HepG2 (cell line): ENCODE data around the gene CA4. TPM values are rescaled to one million over a fixed set of nuclear protein-coding genes. Genes with fewer than 3 reads are reported as not detected.

Experiments
- ATAC-seq: fragments of 200-7000 bp; cut with Tn5 transposase; 3 replicates; pipeline ENCODE4 v1.9.1; 2020; ENCODE audit warnings: mild to moderate bottlenecking, moderate library complexity
- BruUV-seq: library from RNA; stranded (reverse); fragments of 400-500 nt; replicated peaks from 2 replicates; lab custom pipeline; 2021; lab: Mats Ljungman, UMichigan
- CTCF ChIA-PET: fragments of 300-600 bp; formaldehyde crosslinking; extraction: SDS; loops from one replicate; lab custom pipeline; 2021; ENCODE audit warnings: low total read pairs, inconsistent platforms, low intra/inter-chr PET ratio; lab: Yijun Ruan, JAX
- POLR2A ChIA-PET: fragments of 350-600 bp; sonication (Branson Sonifier 250); formaldehyde crosslinking; loops from one replicate; lab custom pipeline; 2020; ENCODE audit warnings: antibody characterized with exemption, inconsistent platforms; lab: Yijun Ruan, JAX
- DNase-seq: peaks from one replicate; pipeline ENCODE4 v3.0.0-alpha.2; 2015; ENCODE audit warnings: low spot score
- FAIRE-seq: peaks from 3 replicates; lab custom pipeline; 2011; peaks lifted over from hg19 to GRCh38; lab: Jason Lieb, UNC
- H2AFZ ChIP-seq: one replicate; pipeline ENCODE4 v1.6.1; 2011; ENCODE audit warnings: low read length, inconsistent platforms
- H3K27ac ChIP-seq: fragments of 300-600 bp; 3 replicates; pipeline ENCODE4 v1.8.0; 2011; ENCODE audit warnings: mixed run types, mild to moderate bottlenecking, mixed read lengths, low read length, inconsistent platforms; ENCODE audit not compliant: insufficient read depth; ENCODE audit errors: extremely low read length
- H3K27me3 ChIP-seq, 2 experiments: fragments of 200-600 bp in 1 of 2; 2 replicates in 1 of 2; 3 replicates in 1 of 2; pipeline versions ENCODE4 v1.6.0 to v1.8.0; 2011; ENCODE audit warnings: low read length in 2 of 2, mild to moderate bottlenecking in 2 of 2, moderate library complexity in 2 of 2, inconsistent platforms in 1 of 2; ENCODE audit not compliant: insufficient read depth in 2 of 2, control insufficient read depth in 1 of 2
- H3K36me3 ChIP-seq, 2 experiments: fragments of 200-600 bp in 1 of 2; replicated peaks in 1 of 2; 2 replicates in 1 of 2; 3 replicates in 1 of 2; pipeline versions ENCODE4 v1.5.1 to v1.8.0; 2011; ENCODE audit warnings: low read length in 2 of 2, inconsistent platforms in 1 of 2; ENCODE audit not compliant: insufficient read depth in 2 of 2, control insufficient read depth in 1 of 2
- H3K4me1 ChIP-seq: 2 replicates; pipeline ENCODE4 v1.5.1; 2012; ENCODE audit warnings: low read length, inconsistent platforms; ENCODE audit not compliant: insufficient read depth
- H3K4me2 ChIP-seq: 2 replicates; pipeline ENCODE4 v1.6.0; 2011; ENCODE audit warnings: low read depth, low read length, inconsistent platforms
- H3K4me3 ChIP-seq, 3 experiments: fragments of 200-600 bp in 1 of 3; sonication (generic), shearing (Covaris generic) in 1 of 3; replicated peaks in 1 of 3; 2 replicates each; pipeline ENCODE4 v1.5.1; 2011 to 2016; ENCODE audit warnings: low read length in 3 of 3, inconsistent platforms in 2 of 3, low read depth in 2 of 3, mild to moderate bottlenecking in 2 of 3, control low read depth in 1 of 3, mixed read lengths in 1 of 3; ENCODE audit not compliant: insufficient read depth in 1 of 3
- H3K79me2 ChIP-seq: one replicate; pipeline ENCODE4 v1.6.1; 2011; ENCODE audit warnings: low read length, inconsistent platforms; ENCODE audit not compliant: insufficient read depth
- H3K9ac ChIP-seq: 2 replicates; pipeline ENCODE4 v1.6.0; 2011; ENCODE audit warnings: mild to moderate bottlenecking, low read depth, low read length, inconsistent platforms; ENCODE audit not compliant: insufficient read depth
- H3K9me3 ChIP-seq: 2 replicates; pipeline ENCODE4 v1.5.1; 2012; ENCODE audit warnings: mild to moderate bottlenecking, low read length
- H4K20me1 ChIP-seq: 2 replicates; pipeline ENCODE4 v1.6.0; 2011; ENCODE audit warnings: inconsistent platforms, mild to moderate bottlenecking, low read length, moderate library complexity; ENCODE audit not compliant: insufficient read depth
- ATAD3A ChIP-seq: sonication (generic); formaldehyde crosslinking; IDR thresholded peaks from 2 replicates; pipeline ENCODE4 v1.4.0; 2020; ENCODE audit warnings: missing genetic modification reagents
- FOXJ3 ChIP-seq: sonication (generic); formaldehyde crosslinking; IDR thresholded peaks from 2 replicates; pipeline ENCODE4 v1.4.0; 2020; ENCODE audit warnings: missing genetic modification reagents, mild to moderate bottlenecking, borderline replicate concordance
- FOXO1 ChIP-seq: sonication (generic); formaldehyde crosslinking; IDR thresholded peaks from 2 replicates; pipeline ENCODE4 v1.4.0; 2020; ENCODE audit warnings: missing genetic modification reagents
- HHEX ChIP-seq: IDR thresholded peaks from 2 replicates; pipeline ENCODE4 v1.6.1; 2016; ENCODE audit warnings: control low read depth
- ZFP62 ChIP-seq: sonication (generic); formaldehyde crosslinking; IDR thresholded peaks from 2 replicates; pipeline ENCODE4 v1.4.0; 2020; ENCODE audit warnings: missing genetic modification reagents
- ZNF605 ChIP-seq: sonication (generic); formaldehyde crosslinking; IDR thresholded peaks from 2 replicates; pipeline ENCODE4 v1.8.0; 2022; ENCODE audit warnings: mild to moderate bottlenecking, missing genetic modification reagents
- ZNF768 ChIP-seq: sonication (generic); formaldehyde crosslinking; IDR thresholded peaks from 2 replicates; pipeline ENCODE4 v1.4.0; 2020; ENCODE audit warnings: missing genetic modification reagents
- WGBS: methylation state at CpG from one replicate; pipeline ENCODE4 v1.1.6; 2017; ENCODE audit warnings: low lambda C conversion rate; 5-methylcytosine and 5-hydroxymethylcytosine counted together
- in situ Hi-C: cut with HindIII; loops from 2 replicates; pipeline ENCODE4 v1.10.0; 2017; ENCODE audit warnings: low pct_unique_long_range_greater_than_20kb; ENCODE audit not compliant: extremely low pct_ligation_motif_present
- intact Hi-C: fragments of 100-400 bp; cut with micrococcal nuclease; formaldehyde crosslinking; loops from one replicate; pipeline ENCODE4 v1.10.0; 2022; ENCODE audit not compliant: unreplicated experiment
- polyA plus RNA-seq, 8 experiments: library from polyadenylated mRNA; depleted of rRNA in 3 of 8; stranded (reverse) in 7 of 8; unstranded in 1 of 8; fragments of >200 nt; fragmentation: Illumina TruSeq in 4 of 8; extraction: Trizol in 4 of 8; gene quantifications; 2 replicates each; pipeline versions ENCODE4 v1.2.1 to v1.2.3, GENCODE V29; 2011 to 2016; ENCODE audit warnings: low read depth in 4 of 8, missing spikeins in 1 of 8, mixed read lengths in 1 of 8; ENCODE audit not compliant: insufficient read depth in 1 of 8
- total RNA-seq, 5 experiments: library from RNA; depleted of rRNA; stranded (reverse); fragments of >200 nt; fragmentation: Illumina TruSeq; extraction: Trizol; gene quantifications; 2 replicates each; pipeline ENCODE4 v1.2.3, GENCODE V29; 2016; ENCODE audit warnings: low read depth in 1 of 5
- TF ChIP-seq, protein P1 (sequence below): sonication (generic); formaldehyde crosslinking; IDR thresholded peaks from 2 replicates; pipeline ENCODE4 v1.4.0; 2020; ENCODE audit warnings: missing genetic modification reagents
- TF ChIP-seq, protein P2 (sequence below): sonication (generic); formaldehyde crosslinking; IDR thresholded peaks from 2 replicates; pipeline ENCODE4 v1.8.0; 2022; ENCODE audit warnings: missing genetic modification reagents, mild to moderate bottlenecking, moderate library complexity, borderline replicate concordance
- TF ChIP-seq, protein P3 (sequence below): sonication (generic); formaldehyde crosslinking; IDR thresholded peaks from 2 replicates; pipeline ENCODE4 v1.5.0; 2020; ENCODE audit warnings: mild to moderate bottlenecking, missing genetic modification reagents
- TF ChIP-seq, protein P4 (sequence below): sonication (generic); formaldehyde crosslinking; conservative IDR thresholded peaks from 2 replicates; pipeline ENCODE4 v1.4.0; 2020; ENCODE audit warnings: missing genetic modification reagents
- TF ChIP-seq, protein P5 (sequence below): sonication (generic); formaldehyde crosslinking; IDR thresholded peaks from 2 replicates; pipeline ENCODE4 v1.4.0; 2020; ENCODE audit warnings: missing genetic modification reagents, mild to moderate bottlenecking, borderline replicate concordance

The CA4 gene
- total and polyA plus RNA-seq, 2 of the 13 experiments (the other 11 are each of a cell fraction or from before 2014, with no cell fraction given) = not detected

DNA sequence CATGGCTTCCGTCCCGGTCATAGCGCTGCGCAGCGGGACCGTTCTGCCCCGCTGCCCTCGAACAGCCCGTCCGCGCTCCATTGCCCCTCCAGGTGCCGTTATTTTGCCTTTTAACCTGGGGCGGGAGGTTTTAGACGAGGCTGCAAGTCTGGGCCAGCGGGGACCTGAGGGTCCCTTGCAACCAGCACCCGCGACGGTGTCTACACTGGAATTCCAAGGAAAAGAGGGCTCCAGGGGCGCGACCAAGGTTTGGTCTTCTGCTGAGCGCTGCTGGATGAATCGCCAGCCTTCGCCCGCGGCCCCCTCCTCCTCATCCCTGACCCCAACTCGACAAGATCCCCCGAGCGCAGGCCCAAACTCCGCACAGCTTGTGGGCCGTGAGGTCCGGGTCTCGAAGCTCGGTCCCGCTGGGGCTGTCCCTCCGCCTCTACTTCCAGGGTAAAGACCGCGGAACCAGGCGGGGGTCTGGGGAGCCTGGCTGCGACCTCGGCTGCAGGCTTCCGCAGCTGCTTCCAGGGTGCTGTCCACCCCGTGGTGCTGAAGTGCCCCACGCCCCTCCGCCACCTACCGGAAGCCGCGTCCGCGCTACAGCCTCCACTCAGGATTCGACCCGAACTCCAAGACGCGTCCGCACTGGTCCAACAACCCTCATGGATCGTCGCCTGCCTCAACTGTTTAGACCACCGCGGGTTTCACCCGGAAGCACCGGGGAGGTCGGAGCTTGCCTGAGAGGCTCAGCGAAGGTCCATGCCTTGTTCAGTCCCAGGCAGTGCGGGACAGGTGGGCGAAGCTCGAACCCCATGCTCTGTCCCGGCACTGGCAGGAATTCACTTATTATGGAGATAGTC, 10.1 kb upstream of the CA4 start:
- Histone ChIP-seq H3K9me3 (no peaks in the 10 kb centered on the region), H4K20me1 (peaks cover 4% of the 10 kb centered on the region; the same call in 1 of the 2 replicates), H3K9ac (no peak overlapping the region), H3K36me3 (no peaks in the 10 kb centered on the region), H3K27me3 (peaks cover 4 to 71% of the 10 kb centered on the region in 2 experiments), H3K4me3 (peak overlapping the region in 1 of 3 experiments; percentile 54; a peak in 1 of 6 replicates), H3K4me2 (peak overlapping the region; percentile 60), H3K27ac (no peak overlapping the region), H2AFZ (no peak overlapping the region), H3K79me2 (no peaks in the 10 kb centered on the region), H3K4me1 (peaks cover 41% of the 10 kb centered on the region)
- FAIRE-seq = peak; percentile 70
- intact Hi-C loops = loop anchor here (10.0 kb wide), 1 partner anchor 85 kb away; no protein-coding TSS in a partner anchor
- DNase-seq = peak; percentile 47
- peak; percentile 62 for ATAC-seq
- in situ Hi-C loops = no loop called here
- CTCF ChIA-PET = no interaction called here
- POLR2A ChIA-PET = no interaction called here
- BruUV-seq = no TSS peak
- WGBS = 22% methylated on average over 40 of the region's 66 CpGs
- TF ChIP-seq, protein P1, sequence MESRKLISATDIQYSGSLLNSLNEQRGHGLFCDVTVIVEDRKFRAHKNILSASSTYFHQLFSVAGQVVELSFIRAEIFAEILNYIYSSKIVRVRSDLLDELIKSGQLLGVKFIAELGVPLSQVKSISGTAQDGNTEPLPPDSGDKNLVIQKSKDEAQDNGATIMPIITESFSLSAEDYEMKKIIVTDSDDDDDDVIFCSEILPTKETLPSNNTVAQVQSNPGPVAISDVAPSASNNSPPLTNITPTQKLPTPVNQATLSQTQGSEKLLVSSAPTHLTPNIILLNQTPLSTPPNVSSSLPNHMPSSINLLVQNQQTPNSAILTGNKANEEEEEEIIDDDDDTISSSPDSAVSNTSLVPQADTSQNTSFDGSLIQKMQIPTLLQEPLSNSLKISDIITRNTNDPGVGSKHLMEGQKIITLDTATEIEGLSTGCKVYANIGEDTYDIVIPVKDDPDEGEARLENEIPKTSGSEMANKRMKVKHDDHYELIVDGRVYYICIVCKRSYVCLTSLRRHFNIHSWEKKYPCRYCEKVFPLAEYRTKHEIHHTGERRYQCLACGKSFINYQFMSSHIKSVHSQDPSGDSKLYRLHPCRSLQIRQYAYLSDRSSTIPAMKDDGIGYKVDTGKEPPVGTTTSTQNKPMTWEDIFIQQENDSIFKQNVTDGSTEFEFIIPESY (CRISPR knock-in tag) = peak; percentile 65
- TF ChIP-seq FOXO1 = peak; percentile 93
- TF ChIP-seq HHEX (CRISPR knock-in tag) = peak; percentile 29; the same call in 1 of the 2 replicates
- TF ChIP-seq ZNF768 (CRISPR knock-in tag) = peak; percentile 91
- peak; percentile 94 for TF ChIP-seq ZNF605 (CRISPR knock-in tag)
- TF ChIP-seq, protein P2, sequence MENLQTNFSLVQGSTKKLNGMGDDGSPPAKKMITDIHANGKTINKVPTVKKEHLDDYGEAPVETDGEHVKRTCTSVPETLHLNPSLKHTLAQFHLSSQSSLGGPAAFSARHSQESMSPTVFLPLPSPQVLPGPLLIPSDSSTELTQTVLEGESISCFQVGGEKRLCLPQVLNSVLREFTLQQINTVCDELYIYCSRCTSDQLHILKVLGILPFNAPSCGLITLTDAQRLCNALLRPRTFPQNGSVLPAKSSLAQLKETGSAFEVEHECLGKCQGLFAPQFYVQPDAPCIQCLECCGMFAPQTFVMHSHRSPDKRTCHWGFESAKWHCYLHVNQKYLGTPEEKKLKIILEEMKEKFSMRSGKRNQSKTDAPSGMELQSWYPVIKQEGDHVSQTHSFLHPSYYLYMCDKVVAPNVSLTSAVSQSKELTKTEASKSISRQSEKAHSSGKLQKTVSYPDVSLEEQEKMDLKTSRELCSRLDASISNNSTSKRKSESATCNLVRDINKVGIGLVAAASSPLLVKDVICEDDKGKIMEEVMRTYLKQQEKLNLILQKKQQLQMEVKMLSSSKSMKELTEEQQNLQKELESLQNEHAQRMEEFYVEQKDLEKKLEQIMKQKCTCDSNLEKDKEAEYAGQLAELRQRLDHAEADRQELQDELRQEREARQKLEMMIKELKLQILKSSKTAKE (CRISPR knock-in tag) = no peak
- no peak for TF ChIP-seq ZFP62 (CRISPR knock-in tag)
- TF ChIP-seq, protein P3, sequence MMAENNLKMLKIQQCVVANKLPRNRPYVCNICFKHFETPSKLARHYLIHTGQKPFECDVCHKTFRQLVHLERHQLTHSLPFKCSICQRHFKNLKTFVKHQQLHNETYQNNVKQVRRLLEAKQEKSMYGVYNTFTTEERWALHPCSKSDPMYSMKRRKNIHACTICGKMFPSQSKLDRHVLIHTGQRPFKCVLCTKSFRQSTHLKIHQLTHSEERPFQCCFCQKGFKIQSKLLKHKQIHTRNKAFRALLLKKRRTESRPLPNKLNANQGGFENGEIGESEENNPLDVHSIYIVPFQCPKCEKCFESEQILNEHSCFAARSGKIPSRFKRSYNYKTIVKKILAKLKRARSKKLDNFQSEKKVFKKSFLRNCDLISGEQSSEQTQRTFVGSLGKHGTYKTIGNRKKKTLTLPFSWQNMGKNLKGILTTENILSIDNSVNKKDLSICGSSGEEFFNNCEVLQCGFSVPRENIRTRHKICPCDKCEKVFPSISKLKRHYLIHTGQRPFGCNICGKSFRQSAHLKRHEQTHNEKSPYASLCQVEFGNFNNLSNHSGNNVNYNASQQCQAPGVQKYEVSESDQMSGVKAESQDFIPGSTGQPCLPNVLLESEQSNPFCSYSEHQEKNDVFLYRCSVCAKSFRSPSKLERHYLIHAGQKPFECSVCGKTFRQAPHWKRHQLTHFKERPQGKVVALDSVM (CRISPR knock-in tag) = peak; percentile 59
- TF ChIP-seq, protein P4, sequence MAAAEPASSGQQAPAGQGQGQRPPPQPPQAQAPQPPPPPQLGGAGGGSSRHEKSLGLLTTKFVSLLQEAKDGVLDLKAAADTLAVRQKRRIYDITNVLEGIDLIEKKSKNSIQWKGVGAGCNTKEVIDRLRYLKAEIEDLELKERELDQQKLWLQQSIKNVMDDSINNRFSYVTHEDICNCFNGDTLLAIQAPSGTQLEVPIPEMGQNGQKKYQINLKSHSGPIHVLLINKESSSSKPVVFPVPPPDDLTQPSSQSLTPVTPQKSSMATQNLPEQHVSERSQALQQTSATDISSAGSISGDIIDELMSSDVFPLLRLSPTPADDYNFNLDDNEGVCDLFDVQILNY (CRISPR knock-in tag) = peak; percentile 92
- peak; percentile 95; the same call in 1 of the 2 replicates for TF ChIP-seq ATAD3A (CRISPR knock-in tag)
- no peak for TF ChIP-seq FOXJ3 (CRISPR knock-in tag)
- TF ChIP-seq, protein P5, sequence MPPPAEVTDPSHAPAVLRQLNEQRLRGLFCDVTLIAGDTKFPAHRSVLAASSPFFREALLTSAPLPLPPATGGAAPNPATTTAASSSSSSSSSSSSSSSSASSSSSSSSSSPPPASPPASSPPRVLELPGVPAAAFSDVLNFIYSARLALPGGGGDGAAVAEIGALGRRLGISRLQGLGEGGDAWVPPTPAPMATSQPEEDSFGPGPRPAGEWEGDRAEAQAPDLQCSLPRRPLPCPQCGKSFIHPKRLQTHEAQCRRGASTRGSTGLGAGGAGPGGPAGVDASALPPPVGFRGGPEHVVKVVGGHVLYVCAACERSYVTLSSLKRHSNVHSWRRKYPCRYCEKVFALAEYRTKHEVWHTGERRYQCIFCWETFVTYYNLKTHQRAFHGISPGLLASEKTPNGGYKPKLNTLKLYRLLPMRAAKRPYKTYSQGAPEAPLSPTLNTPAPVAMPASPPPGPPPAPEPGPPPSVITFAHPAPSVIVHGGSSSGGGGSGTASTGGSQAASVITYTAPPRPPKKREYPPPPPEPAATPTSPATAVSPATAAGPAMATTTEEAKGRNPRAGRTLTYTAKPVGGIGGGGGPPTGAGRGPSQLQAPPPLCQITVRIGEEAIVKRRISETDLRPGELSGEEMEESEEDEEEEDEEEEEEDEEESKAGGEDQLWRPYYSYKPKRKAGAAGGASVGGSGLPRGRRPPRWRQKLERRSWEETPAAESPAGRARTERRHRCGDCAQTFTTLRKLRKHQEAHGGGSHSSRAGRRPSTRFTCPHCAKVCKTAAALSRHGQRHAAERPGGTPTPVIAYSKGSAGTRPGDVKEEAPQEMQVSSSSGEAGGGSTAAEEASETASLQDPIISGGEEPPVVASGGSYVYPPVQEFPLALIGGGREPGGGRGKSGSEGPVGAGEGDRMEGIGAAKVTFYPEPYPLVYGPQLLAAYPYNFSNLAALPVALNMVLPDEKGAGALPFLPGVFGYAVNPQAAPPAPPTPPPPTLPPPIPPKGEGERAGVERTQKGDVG (CRISPR knock-in tag) = peak; percentile 91; the same call in 1 of the 2 replicates
